Iris pigment epithelial cell (primary cell): ENCODE results near the gene LAMB1.
A peak's percentile ranks its signal among the peaks of the same experiment; 100 is the strongest.

Experiments
- DNase-seq: peaks from one replicate; pipeline ENCODE4 v3.0.0-alpha.2; 2011; ENCODE audit warnings: low read depth

Gene LAMB1

GRCh38 chr7:107998660-107999480, 4.1 kb downstream of the LAMB1 start:
- peak; percentile 52 for DNase-seq

- DNase-seq: no peak
Observed at GRCh38 chr7:107998150-107998549, 4.8 kb downstream of the LAMB1 start.

- DNase-seq: peak; percentile 82
Observed at GRCh38 chr7:107996072-107996882, 6.7 kb downstream of the LAMB1 start.

GRCh38 chr7:107995184-107996071, 7.5 kb downstream of the LAMB1 start:
- peak; percentile 91 for DNase-seq

- DNase-seq: no peak
Observed at GRCh38 chr7:107994421-107995030, 8.4 kb downstream of the LAMB1 start.

GRCh38 chr7:107993891-107994291, 9.1 kb downstream of the LAMB1 start:
- DNase-seq: no peak

- peak; percentile 39 for DNase-seq
Observed at GRCh38 chr7:107989618-107990373, 13.2 kb downstream of the LAMB1 start.

GRCh38 chr7:107982918-107983389, 20.0 kb downstream of the LAMB1 start:
- no peak for DNase-seq

GRCh38 chr7:107982042-107982840, 20.7 kb downstream of the LAMB1 start:
- DNase-seq: no peak

GRCh38 chr7:107981466-107981865, 21.5 kb downstream of the LAMB1 start:
- DNase-seq: no peak

- DNase-seq: no peak
Observed at GRCh38 chr7:107980671-107981190, 22.2 kb downstream of the LAMB1 start.

GRCh38 chr7:107980171-107980570, 22.8 kb downstream of the LAMB1 start:
- no peak for DNase-seq

- DNase-seq: no peak
Observed at GRCh38 chr7:107978815-107979408, 24.0 kb downstream of the LAMB1 start.

- DNase-seq: no peak
Observed at GRCh38 chr7:107977048-107977447, 25.9 kb downstream of the LAMB1 start.

- no peak for DNase-seq
Observed at GRCh38 chr7:107976620-107977019, 26.3 kb downstream of the LAMB1 start.

- no peak for DNase-seq
Observed at GRCh38 chr7:107975394-107976013, 27.5 kb downstream of the LAMB1 start.

GRCh38 chr7:107973861-107974260, 29.1 kb downstream of the LAMB1 start:
- no peak for DNase-seq

GRCh38 chr7:107972941-107973376, 30.0 kb downstream of the LAMB1 start:
- DNase-seq: peak; percentile 17

- DNase-seq: peak; percentile 75
Observed at GRCh38 chr7:107972075-107972482, 30.9 kb downstream of the LAMB1 start.
